GM21381 (cell line): ENCODE data around the gene CPLX1.
"Not testable (repeated sequence)": the region's sequence is repeated elsewhere in the genome, so short reads cannot be mapped to it uniquely, and the experiment has no call there.

Experiments used
- ATAC-seq: cut with Tn5 transposase; IDR thresholded peaks from one replicate; pipeline ENCODE4 v1.9.1; 2021; ENCODE audit warnings: mild to moderate bottlenecking, moderate library complexity; ENCODE audit not compliant: unreplicated experiment

CPLX1 gene

DNA sequence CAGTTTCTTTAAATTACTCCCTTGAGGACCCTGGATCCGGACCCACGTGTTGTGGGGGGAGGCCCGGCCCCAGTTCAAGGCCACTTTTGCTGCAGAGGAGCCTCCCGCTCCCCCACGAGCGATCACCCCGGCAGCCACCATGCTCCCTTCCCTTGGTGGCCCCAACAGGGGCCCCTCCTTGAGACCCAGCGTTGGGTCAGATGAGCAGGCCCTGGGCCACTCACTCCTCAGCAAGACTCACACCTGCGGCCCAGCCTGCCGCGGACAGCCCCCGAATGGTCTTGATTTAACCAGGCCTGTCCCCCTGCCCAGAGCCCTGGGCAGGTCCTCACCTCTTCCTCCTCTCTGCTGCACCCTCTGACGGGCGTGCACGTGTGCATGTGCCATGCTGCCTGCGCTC is 4.3 kb downstream of the CPLX1 start:
- ATAC-seq = no peak

DNA sequence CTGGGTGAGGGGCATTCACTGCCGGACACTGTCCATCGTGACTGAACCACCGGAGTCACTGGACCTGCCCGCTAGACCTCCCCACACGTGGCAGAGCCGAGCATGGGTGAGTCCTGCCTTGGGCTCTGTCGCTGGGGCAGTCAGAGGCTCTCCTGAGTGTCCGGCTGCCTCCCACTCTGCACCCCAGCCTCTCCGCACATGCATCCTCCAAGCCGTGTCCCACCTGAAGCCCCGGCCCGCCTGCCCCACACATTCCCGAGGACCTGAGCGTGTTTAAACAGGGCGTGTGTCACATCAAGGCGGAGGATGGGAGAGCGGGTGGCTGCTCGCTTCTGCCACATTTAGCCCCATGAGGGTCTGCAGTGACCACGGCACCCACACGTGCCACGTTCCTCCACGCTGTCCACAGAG is 4.7 kb downstream of the CPLX1 start:
- no peak for ATAC-seq

GRCh38 chr4:820230-821172 is 5.4 kb downstream of the CPLX1 start:
- ATAC-seq = no peak

DNA sequence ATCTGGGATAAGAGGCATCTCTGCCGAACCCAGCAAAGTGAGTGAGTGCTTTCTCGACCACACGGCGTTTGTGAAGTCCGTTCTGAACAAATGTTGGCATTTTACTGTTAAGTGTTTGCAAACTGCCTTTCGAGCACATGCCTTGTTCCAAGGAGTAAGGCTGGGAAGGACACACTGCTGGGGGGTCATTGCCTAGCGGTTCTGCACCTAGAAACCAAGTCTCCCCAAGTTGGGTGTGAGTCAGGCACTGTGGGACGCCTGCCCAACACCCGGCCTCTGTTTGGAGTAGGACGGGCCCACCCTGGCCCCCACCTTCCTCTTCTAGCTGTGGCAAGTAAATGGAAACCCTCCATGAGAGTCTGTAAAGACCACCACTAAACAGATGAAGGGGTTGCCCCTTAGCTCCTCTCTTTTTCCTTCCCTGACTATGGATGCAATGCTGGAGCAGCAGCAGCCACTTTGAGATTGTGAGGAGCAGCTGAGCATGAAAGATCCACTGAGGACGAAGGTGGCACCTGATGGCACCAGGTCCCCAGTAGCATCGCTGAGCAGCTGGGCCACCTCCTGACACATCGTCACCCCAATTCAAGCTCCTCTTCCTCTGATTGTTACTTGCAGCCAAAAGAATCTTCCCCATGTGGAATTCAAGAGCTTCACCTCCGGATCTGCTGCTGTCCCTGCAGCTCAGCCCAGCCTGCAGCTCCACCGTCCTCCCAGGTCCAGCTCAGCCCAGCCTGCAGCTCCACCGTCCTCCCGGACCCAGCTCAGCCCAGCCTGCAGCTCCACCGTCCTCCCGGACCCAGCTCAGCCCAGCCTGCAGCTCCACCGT is 6.3 kb downstream of the CPLX1 start:
- no peak for ATAC-seq

DNA sequence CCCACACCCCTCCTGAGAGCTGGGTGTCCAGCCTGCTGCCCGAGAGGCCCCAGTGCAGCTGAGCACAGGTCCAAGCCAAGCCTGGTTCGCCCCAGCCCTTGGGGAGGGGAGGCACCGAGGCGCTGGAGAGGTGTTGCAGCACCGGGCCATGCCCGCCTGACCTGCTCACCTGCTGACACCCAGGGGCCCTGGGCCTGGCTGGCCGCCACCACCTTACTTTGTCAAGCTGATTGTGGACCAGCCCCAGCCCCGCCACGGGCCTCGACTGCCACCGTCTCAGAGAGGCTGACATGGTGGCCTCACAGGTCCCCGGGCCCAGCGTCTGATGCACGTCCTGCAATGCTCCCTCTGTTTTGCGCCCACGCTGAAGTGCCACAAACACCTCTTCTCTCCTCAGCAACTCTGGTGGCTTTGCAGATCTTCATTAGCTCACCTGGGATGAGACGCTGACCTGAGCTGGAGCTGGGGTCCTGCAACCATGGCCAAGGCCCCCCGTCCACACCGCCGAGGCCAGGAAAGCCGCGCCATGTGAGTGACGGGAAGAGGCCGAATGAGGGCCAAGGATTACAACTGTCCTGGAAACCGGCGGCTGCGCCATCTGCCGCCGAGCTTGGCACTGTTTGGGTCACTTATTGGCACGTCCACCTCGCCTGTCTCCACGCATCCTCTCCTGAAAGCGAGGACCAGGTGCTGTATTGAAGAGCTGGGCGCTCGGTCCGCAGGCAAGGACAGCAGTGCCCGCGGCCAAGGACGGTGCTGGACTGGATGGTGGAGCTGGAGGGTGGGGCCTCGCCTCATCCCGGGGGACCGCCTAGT is 7.6 kb downstream of the CPLX1 start:
- ATAC-seq = no peak

DNA sequence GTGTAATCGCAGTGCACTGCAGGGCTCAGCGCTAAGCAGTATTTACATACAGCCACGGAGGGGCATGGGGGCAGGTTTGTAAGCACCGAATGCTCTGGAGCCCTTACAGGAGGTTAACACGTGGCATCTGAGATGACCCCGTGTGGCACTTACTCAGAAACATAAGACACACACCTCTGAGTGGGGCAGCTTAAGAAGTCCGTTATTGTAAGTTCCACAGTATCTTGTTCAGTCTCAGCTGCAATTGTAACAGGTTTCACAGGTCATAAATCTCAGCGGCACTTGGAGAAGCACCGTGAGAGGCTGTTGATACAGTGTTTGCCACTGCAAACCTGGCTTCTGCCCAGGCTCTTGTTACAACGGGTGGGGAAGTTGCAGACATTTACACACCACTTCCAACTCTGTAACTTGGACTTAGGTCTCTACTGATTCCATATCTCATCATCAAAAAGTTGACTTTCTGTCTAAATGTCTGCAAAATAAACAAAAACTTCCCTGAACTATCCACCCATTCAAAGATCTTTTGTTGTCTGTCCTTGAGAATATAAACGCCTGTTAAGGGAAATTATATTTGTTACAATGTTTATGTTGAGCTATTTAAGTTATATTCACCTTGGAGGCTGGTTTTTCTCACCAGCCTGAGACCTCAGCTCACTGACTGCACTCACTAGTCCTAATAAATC is 10.3 kb downstream of the CPLX1 start:
- ATAC-seq = no peak

- no peak for ATAC-seq
Observed at GRCh38 chr4:814312-814850, 11.5 kb downstream of the CPLX1 start.

- ATAC-seq = no peak
Observed at GRCh38 chr4:813900-814299, 12.0 kb downstream of the CPLX1 start.

DNA sequence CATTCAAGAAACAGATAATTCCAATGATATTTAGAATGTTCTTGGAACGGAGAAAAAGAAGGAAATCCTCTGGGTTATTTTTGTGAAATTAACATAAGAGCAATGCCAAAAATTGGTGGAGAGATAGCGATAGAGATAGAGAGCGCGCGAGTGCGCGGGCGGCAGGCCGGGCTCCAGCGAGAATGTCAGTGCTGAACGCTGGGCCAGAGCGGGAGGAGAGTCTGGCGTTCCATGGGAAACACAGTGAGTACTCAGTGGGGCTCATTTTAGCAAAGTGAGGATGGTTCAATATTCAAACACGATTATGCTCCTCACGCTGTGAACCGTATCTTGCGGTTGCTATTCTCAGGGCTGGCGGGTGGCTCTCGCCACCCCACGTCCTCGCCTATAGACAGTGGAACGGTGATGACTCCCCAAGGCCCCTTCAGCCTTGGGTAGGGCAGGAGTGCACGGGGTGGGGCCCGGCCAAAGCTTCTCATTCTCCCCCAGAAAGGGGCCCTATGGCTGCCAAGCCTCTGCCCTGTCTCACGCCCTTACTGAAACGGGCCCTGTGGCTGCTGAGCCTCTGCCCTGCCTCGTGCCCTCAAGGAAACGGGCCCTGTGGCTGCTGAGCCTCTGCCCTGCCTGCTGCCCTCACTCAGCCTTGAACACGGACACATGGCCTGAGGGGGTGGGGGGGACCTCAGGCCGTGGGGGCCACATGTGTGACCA is 16.9 kb downstream of the CPLX1 start:
- no peak for ATAC-seq

- ATAC-seq = no peak
Observed at GRCh38 chr4:807792-808191, 18.1 kb downstream of the CPLX1 start.

GRCh38 chr4:806979-807378 is 18.9 kb downstream of the CPLX1 start:
- not testable (repeated sequence) for ATAC-seq

DNA sequence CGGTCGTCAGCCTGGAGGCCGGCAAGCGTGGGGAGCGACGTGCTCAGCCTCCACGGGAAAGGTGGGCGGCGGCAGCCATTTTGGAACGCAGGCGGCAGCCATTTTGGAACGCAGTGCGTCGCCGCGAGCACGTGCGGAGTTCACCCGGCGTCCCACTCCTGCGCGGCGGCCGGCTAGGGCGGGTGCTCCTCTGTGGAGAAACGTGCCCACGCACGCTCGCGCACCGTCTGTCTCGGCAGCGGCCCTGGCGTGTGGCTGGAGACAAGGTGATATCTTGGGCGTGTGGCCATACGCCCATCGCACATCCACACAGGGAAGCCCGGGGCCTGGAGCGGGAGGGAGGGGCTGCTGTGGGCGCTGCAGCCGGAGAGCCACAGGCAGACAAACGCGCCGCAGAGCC is 21.1 kb downstream of the CPLX1 start:
- ATAC-seq = no peak

GRCh38 chr4:803884-804283 is 22.0 kb downstream of the CPLX1 start:
- no peak for ATAC-seq

- ATAC-seq = no peak
Observed at GRCh38 chr4:801436-802124, 24.3 kb downstream of the CPLX1 start.

- no peak for ATAC-seq
Observed at GRCh38 chr4:797066-797465, 28.9 kb downstream of the CPLX1 start.

- no peak for ATAC-seq
Observed at GRCh38 chr4:796206-796605, 29.7 kb downstream of the CPLX1 start.

GRCh38 chr4:795726-796119 is 30.2 kb downstream of the CPLX1 start:
- no peak for ATAC-seq

- no peak for ATAC-seq
Observed at GRCh38 chr4:794900-795725, 30.8 kb downstream of the CPLX1 start.
